GM12878 (cell line): ENCODE results near the gene ZFR.
A peak's percentile ranks its signal among the peaks of the same experiment; 100 is the strongest.

Experiments used
- CTCF ChIP-seq, 3 experiments: IDR thresholded peaks in 2 of 3; conservative IDR thresholded peaks in 1 of 3; 2 replicates each; pipeline ENCODE4 v1.5.1; 2011; ENCODE audit warnings: low read depth in 3 of 3, low read length in 3 of 3, mild to moderate bottlenecking in 3 of 3, control low read depth in 2 of 3, moderate library complexity in 2 of 3, inconsistent platforms in 1 of 3, mixed read lengths in 1 of 3; ENCODE audit not compliant: control insufficient read depth in 2 of 3, insufficient read depth in 1 of 3; ENCODE audit errors: extremely low read depth in 1 of 3
- E2F8 ChIP-seq: fragments of 450-650 bp; IDR thresholded peaks from 2 replicates; pipeline ENCODE4 v1.6.1; 2018; ENCODE audit warnings: mild to moderate bottlenecking, low read depth, moderate library complexity; ENCODE audit not compliant: partially characterized antibody
- GABPA ChIP-seq: IDR thresholded peaks from 2 replicates; pipeline ENCODE4 v1.6.1; 2014; ENCODE audit warnings: antibody characterized with exemption, low read depth, mild to moderate bottlenecking, inconsistent platforms
- HCFC1 ChIP-seq: fragments of 150-350 bp; IDR thresholded peaks from 2 replicates; pipeline ENCODE4 v1.6.1; 2014; ENCODE audit warnings: low read length
- MLLT1 ChIP-seq: fragments of 450-650 bp; IDR thresholded peaks from 2 replicates; pipeline ENCODE4 v1.6.1; 2016; ENCODE audit warnings: mild to moderate bottlenecking
- NR2F1 ChIP-seq: fragments of 450-650 bp; conservative IDR thresholded peaks from 2 replicates; pipeline ENCODE4 v1.6.1; 2017; ENCODE audit warnings: mild to moderate bottlenecking
- POU2F2 ChIP-seq: IDR thresholded peaks from 3 replicates; pipeline ENCODE4 v1.6.1; 2011; ENCODE audit warnings: low read depth, mild to moderate bottlenecking, low read length, borderline replicate concordance
- RELB ChIP-seq: fragments of 450-650 bp; IDR thresholded peaks from 2 replicates; pipeline ENCODE4 v1.6.1; 2017; ENCODE audit warnings: low read depth, mild to moderate bottlenecking, moderate library complexity
- REST ChIP-seq: IDR thresholded peaks from 2 replicates; pipeline ENCODE4 v1.6.1; 2012; ENCODE audit warnings: mild to moderate bottlenecking, low read depth, low read length
- SP1 ChIP-seq: IDR thresholded peaks from one replicate; pipeline ENCODE4 v1.6.1; 2011; ENCODE audit warnings: low read depth, low read length
- TCF3 ChIP-seq: IDR thresholded peaks from 2 replicates; pipeline ENCODE4 v1.6.1; 2012; ENCODE audit warnings: low read depth, mild to moderate bottlenecking, low read length, borderline replicate concordance; ENCODE audit not compliant: insufficient read depth
- USF1 ChIP-seq: IDR thresholded peaks from 2 replicates; pipeline ENCODE4 v1.6.1; 2011; ENCODE audit warnings: borderline replicate concordance, low read depth, mild to moderate bottlenecking, moderate library complexity, mixed read lengths, low read length; ENCODE audit not compliant: insufficient read depth; ENCODE audit errors: extremely low read length
- ZNF217 ChIP-seq: fragments of 450-650 bp; IDR thresholded peaks from 2 replicates; pipeline ENCODE4 v1.6.1; 2017; ENCODE audit warnings: antibody characterized with exemption, mild to moderate bottlenecking

- TF ChIP-seq TCF3 (peak; percentile 72; the same call in 1 of the 2 replicates), SP1 (no peak), E2F8 (no peak), POU2F2 (no peak), RELB (no peak), GABPA (no peak), MLLT1 (no peak), ZNF217 (no peak), CTCF (IDR thresholded peaks at IDR 0.05 in 2 of 3, conservative IDR thresholded peaks at IDR 0.05 in 1 of 3; ENCODE audit: control insufficient read depth in 2 of 3, extremely low read depth in 1 of 3, insufficient read depth in 1 of 3, low read depth in 3 of 3, low read length in 3 of 3) (no peak), USF1 (no peak), REST (no peak), NR2F1 (no peak), HCFC1 (no peak)
Measured at GRCh38 chr5:32325062-32325461, 119.5 kb downstream of the ZFR start.
